Ovary (tissue), 9 donors: ENCODE measurements around the gene KAT6B. TPM values are rescaled to one million over a fixed set of nuclear protein-coding genes. Genes with fewer than 3 reads are reported as not detected.

ENCODE experiments used
- DNase-seq, 5 donors: peaks; one replicate each; pipeline ENCODE4 v3.0.0-alpha.2; 2019 to 2020
- H3K27ac ChIP-seq, 2 donors: fragments of 200-600 bp; one replicate each; pipeline versions ENCODE4 v1.5.1 to v1.8.0; 2019 to 2022
- H3K27me3 ChIP-seq: fragments of 200-600 bp; one replicate; pipeline ENCODE4 v1.8.0; 2022
- H3K36me3 ChIP-seq: fragments of 200-600 bp; sonication (generic); one replicate; pipeline ENCODE4 v1.5.1; 2019
- H3K4me1 ChIP-seq: one replicate; pipeline ENCODE4 v1.8.1; 2013; ENCODE audit warnings: mild to moderate bottlenecking, moderate library complexity; ENCODE audit not compliant: insufficient read depth
- H3K4me3 ChIP-seq: fragments of 200-600 bp; sonication (generic); one replicate; pipeline ENCODE4 v1.5.1; 2017
- H3K9me3 ChIP-seq, 2 donors: fragments of 200-600 bp in 1 of 2; sonication (generic) in 1 of 2; one replicate each; pipeline versions ENCODE4 v1.5.1 to v1.8.1; 2013 to 2019; ENCODE audit warnings: mild to moderate bottlenecking in 1 of 2, moderate library complexity in 1 of 2
- EP300 ChIP-seq: sonication (generic); formaldehyde crosslinking; IDR thresholded peaks from one replicate; pipeline ENCODE4 v1.6.1; 2017; ENCODE audit warnings: antibody characterized with exemption
- POLR2A ChIP-seq: fragments of 450-650 bp; IDR thresholded peaks from one replicate; pipeline ENCODE4 v1.6.1; 2017; ENCODE audit warnings: antibody characterized with exemption, mild to moderate bottlenecking, moderate library complexity
- WGBS, 3 donors: extraction: QIAGEN DNeasy Blood & Tissue Kit in 1 of 3; methylation state at CpG; one replicate each; pipeline versions ENCODE4 v1.1.5 to v1.1.7; 2013 to 2017; 5-methylcytosine and 5-hydroxymethylcytosine counted together
- intact Hi-C, 4 donors: fragments of 100-400 bp; cut with DNase I; formaldehyde crosslinking; loops; one replicate each; pipeline versions ENCODE4 v1.11.0 to v1.15.1; 2022 to 2023
- polyA plus RNA-seq, 2 donors: library from polyadenylated mRNA; stranded (reverse); fragments of 200-250 nt in 1 of 2; fragments of 350-450 nt in 1 of 2; fragmentation: Illumina TruSeq in 1 of 2; extraction: RNeasy Lipid Tissue Mini Kit (QIAGEN cat#74804) in 1 of 2; gene quantifications; one replicate each; pipeline ENCODE4 v1.2.3, GENCODE V29; 2013 to 2014
- total RNA-seq, 7 donors: library from RNA; depleted of rRNA in 2 of 7; stranded (reverse); fragments of >200 nt in 2 of 7; fragmentation: NEBNext Ultra II Directional in 3 of 7; extraction: Animal tissue kit (Norgen Biotek cat#: 25700) in 3 of 7; gene quantifications; one replicate each; pipeline versions ENCODE4 v1.1.0 to v1.2.4, GENCODE V29; 2016 to 2023
- TF ChIP-seq, protein P1 (sequence below), 3 donors: fragments of 450-650 bp in 2 of 3; fragments of 200-600 bp in 1 of 3; IDR thresholded peaks; one replicate each; pipeline versions ENCODE4 v1.5.1 to v1.8.0; 2016 to 2022; ENCODE audit warnings: antibody characterized with exemption in 3 of 3, mild to moderate bottlenecking in 1 of 3
- donor health status: DM: no; HTN: no; CAD: no; lungs with moderate emphysema.
- donor health status: DM: no; HTN: no; CAD: no.
- donor health status: Bipolar disorder and iron deficiency.
- donor health status: DM: yes; HTN: yes; CAD: no.
- donor health status: DM: no; HTN: no; CAD: no.
- donor health status: DM: yes; HTN: yes; CAD: no.

KAT6B gene
- total and polyA plus RNA-seq, 9 donors, result 14.9 to 61.6 (median 49.2) TPM

DNA sequence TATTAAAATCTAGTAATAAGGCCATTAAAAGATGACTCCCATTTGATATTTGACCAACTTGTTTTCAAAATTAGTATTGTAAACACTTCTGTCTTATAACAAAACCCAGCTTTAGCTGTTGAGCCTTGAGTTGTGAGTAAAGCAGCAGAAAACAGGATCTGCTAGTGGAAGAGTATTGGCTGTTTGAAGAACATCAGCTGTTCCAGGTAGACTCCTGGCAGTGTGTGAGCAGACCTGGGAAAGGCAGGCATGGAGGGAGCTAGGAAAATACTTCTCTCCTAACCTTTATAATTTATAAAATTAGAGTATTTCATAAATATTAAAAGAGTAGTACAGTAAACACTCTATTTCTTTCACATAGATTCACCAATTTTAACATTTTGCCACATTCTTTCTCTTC is 29.0 kb downstream of the KAT6B start:
- intact Hi-C loops, result no loop called here
- no peak overlapping the region for H3K4me3 ChIP-seq
- no peaks in the 10 kb centered on the region for H3K36me3 ChIP-seq
- H3K27me3 ChIP-seq, result no peaks in the 10 kb centered on the region
- H3K4me1 ChIP-seq, result peaks cover 14% of the 10 kb centered on the region
- H3K27ac ChIP-seq, result no peak overlapping the region
- TF ChIP-seq, protein P1, sequence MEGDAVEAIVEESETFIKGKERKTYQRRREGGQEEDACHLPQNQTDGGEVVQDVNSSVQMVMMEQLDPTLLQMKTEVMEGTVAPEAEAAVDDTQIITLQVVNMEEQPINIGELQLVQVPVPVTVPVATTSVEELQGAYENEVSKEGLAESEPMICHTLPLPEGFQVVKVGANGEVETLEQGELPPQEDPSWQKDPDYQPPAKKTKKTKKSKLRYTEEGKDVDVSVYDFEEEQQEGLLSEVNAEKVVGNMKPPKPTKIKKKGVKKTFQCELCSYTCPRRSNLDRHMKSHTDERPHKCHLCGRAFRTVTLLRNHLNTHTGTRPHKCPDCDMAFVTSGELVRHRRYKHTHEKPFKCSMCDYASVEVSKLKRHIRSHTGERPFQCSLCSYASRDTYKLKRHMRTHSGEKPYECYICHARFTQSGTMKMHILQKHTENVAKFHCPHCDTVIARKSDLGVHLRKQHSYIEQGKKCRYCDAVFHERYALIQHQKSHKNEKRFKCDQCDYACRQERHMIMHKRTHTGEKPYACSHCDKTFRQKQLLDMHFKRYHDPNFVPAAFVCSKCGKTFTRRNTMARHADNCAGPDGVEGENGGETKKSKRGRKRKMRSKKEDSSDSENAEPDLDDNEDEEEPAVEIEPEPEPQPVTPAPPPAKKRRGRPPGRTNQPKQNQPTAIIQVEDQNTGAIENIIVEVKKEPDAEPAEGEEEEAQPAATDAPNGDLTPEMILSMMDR (IDR thresholded peaks at IDR 0.05), result no peak
- TF ChIP-seq EP300 (no peak), POLR2A (no peak)
- DNase-seq, result no peak
- no peaks in the 10 kb centered on the region for H3K9me3 ChIP-seq

DNA sequence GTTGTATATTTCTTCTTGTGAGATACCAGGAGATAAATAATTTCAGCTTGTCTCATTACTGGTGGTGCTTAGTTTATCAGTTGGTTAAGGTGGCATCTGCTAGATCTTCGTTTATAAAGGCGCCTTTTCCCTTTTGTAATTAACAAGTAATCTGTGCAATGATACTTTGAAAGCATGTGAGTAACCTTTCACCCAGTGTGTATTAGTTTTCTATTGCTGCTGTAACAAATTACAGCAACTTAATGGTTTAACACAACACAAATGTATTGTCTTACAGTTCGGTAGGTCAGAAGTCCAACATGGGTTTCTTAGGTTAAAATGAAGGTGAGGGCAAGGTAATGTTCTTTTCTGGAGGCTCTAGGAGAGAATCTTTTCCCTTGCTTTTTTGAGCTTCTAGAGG is 30.5 kb downstream of the KAT6B start:
- no peaks in the 10 kb centered on the region for H3K36me3 ChIP-seq
- intact Hi-C loops, result no loop called here
- peaks cover 10% of the 10 kb centered on the region for H3K4me1 ChIP-seq
- no peak overlapping the region for H3K27ac ChIP-seq
- no peak overlapping the region for H3K4me3 ChIP-seq
- DNase-seq, result no peak
- H3K27me3 ChIP-seq, result no peaks in the 10 kb centered on the region
- no peaks in the 10 kb centered on the region for H3K9me3 ChIP-seq
- TF ChIP-seq POLR2A (no peak), EP300 (no peak)
- TF ChIP-seq, protein P1 (IDR thresholded peaks at IDR 0.05), result no peak
- 91 to 93% (median 93%) methylated on average over 3 of the region's 3 CpGs for WGBS, 3 donors

DNA sequence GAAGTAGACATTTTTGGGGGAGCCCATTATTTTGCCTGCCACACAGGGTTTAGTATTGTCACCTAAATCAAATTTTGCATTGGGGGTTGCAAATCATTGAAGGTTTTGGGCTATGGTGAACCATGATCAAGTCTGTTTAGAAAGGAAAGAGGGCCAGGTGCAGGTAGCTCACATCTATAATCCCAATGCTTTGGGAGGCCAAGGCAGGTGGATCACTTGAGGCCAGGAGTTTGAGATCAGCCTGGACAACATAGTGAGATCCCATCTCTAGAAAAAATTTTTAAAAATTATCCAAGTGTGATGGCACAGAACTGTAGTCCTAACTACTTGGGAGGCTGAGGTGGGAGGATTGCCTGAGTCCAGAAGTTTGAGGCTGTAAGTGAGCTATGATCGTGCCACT is 31.2 kb downstream of the KAT6B start:
- no peak for DNase-seq
- Histone ChIP-seq H3K9me3 (no peaks in the 10 kb centered on the region), H3K4me1 (peaks cover 10% of the 10 kb centered on the region), H3K4me3 (no peak overlapping the region), H3K27ac (no peak overlapping the region), H3K27me3 (no peaks in the 10 kb centered on the region), H3K36me3 (no peaks in the 10 kb centered on the region)
- intact Hi-C loops, result no loop called here
- 97 to 98% (median 97%) methylated on average over 1 of the region's 1 CpG for WGBS, 3 donors
- TF ChIP-seq, protein P1 (IDR thresholded peaks at IDR 0.05), result no peak
- TF ChIP-seq EP300 (no peak), POLR2A (no peak)

DNA sequence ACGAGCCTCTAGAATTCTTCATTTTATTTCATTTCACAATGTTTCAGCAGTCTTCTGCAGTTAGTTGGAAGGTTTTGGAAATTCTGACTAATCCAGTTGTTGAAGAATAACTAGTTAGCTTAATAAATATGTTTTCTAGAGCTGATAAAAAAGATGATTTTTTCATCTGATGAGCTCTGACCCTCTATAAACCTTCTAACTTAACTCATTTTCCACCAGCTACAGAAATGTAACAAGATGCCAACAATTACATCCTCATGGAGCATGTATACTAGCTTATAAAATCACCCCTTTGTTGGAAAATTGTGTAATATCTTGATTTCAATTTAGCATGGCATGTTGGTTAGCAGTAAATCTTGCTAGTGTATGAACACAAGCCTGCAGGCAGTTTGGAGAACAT is 33.1 kb downstream of the KAT6B start:
- H3K27me3 ChIP-seq, result no peaks in the 10 kb centered on the region
- no peak overlapping the region for H3K27ac ChIP-seq
- H3K4me1 ChIP-seq, result peaks cover 10% of the 10 kb centered on the region
- no peak overlapping the region for H3K4me3 ChIP-seq
- no peaks in the 10 kb centered on the region for H3K9me3 ChIP-seq
- WGBS, 3 donors, result 84 to 97% (median 89%) methylated on average over 1 of the region's 1 CpG
- intact Hi-C loops, result no loop called here
- no peaks in the 10 kb centered on the region for H3K36me3 ChIP-seq
- TF ChIP-seq, protein P1 (IDR thresholded peaks at IDR 0.05), result no peak
- no peak for TF ChIP-seq POLR2A
- TF ChIP-seq EP300, result no peak
- no peak for DNase-seq

DNA sequence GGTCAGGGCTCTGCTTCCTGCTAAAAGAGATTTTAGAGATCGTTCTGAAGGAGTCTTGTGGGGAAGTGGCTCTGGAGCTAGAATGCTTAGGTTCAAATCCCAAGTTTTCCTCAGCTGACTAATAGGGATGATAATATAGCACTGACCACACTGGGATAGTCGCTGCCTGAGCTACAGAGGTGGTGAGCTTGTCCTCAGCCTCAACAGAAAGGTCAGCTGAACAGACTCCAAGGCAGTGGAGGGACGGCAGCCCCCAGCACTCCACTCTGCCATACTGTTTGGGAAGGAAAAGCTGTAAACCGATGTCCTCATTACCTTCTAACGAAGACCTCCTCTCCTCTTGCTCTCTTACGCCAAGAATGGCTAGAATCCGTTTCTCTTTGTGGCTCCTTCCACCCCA is 36.2 kb downstream of the KAT6B start:
- no peak overlapping the region for H3K4me3 ChIP-seq
- WGBS, 3 donors, result 90 to 94% (median 90%) methylated on average over 7 of the region's 7 CpGs
- no peaks in the 10 kb centered on the region for H3K9me3 ChIP-seq
- no peak for DNase-seq
- H3K27me3 ChIP-seq, result no peaks in the 10 kb centered on the region
- no peak for TF ChIP-seq EP300
- TF ChIP-seq, protein P1 (IDR thresholded peaks at IDR 0.05), result no peak
- no peak for TF ChIP-seq POLR2A
- H3K27ac ChIP-seq, result no peak overlapping the region
- intact Hi-C loops, result no loop called here
- no peaks in the 10 kb centered on the region for H3K36me3 ChIP-seq
- H3K4me1 ChIP-seq, result peaks cover 7% of the 10 kb centered on the region
